Stimulated activated CD4-positive, alpha-beta T cell treated with anti-CD3 and anti-CD28 coated beads, TNF-alpha, amount 100 ng/mL, for 4 hours (primary cell): Measurements from ENCODE around the gene ACADL.
"Not testable (repeated sequence)": the region's sequence is repeated elsewhere in the genome, so short reads cannot be mapped to it uniquely, and the experiment has no call there.

Experiments
- DNase-seq, 3 experiments: peaks; one replicate each; pipeline ENCODE4 v3.0.0-alpha.2; 2020; ENCODE audit warnings: low read depth in 3 of 3

ACADL gene

GRCh38 chr2:210203147-210203546 is 22.1 kb downstream of the ACADL start:
- DNase-seq = no peak

GRCh38 chr2:210199854-210200253 is 25.4 kb downstream of the ACADL start:
- no peak for DNase-seq

GRCh38 chr2:210199186-210199765 is 26.0 kb downstream of the ACADL start:
- DNase-seq = no peak

GRCh38 chr2:210198326-210198725 is 26.9 kb downstream of the ACADL start:
- no peak for DNase-seq

GRCh38 chr2:210197720-210198119 is 27.5 kb downstream of the ACADL start:
- DNase-seq = no peak

GRCh38 chr2:210195101-210195852 is 30.0 kb downstream of the ACADL start:
- DNase-seq = no peak

GRCh38 chr2:210190345-210190744 is 34.9 kb downstream of the ACADL start:
- no peak for DNase-seq

- no peak for DNase-seq
Observed at GRCh38 chr2:210189452-210190138, 35.7 kb downstream of the ACADL start.

- DNase-seq = no peak
Observed at GRCh38 chr2:210188755-210189154, 36.5 kb downstream of the ACADL start.

- no peak for DNase-seq
Observed at GRCh38 chr2:210188190-210188589, 37.1 kb downstream of the ACADL start.

- not testable (repeated sequence) for DNase-seq
Observed at GRCh38 chr2:210183936-210184335, 41.3 kb downstream of the ACADL start.

- not testable (repeated sequence) for DNase-seq
Observed at GRCh38 chr2:210181606-210182088, 43.6 kb downstream of the ACADL start.

- not testable (repeated sequence) for DNase-seq
Observed at GRCh38 chr2:210181033-210181605, 44.1 kb downstream of the ACADL start.

- DNase-seq = no peak
Observed at GRCh38 chr2:210180477-210180876, 44.8 kb downstream of the ACADL start.

- DNase-seq = no peak
Observed at GRCh38 chr2:210179351-210179990, 45.8 kb downstream of the ACADL start.

GRCh38 chr2:210177769-210178168 is 47.5 kb downstream of the ACADL start:
- no peak for DNase-seq

GRCh38 chr2:210177115-210177514 is 48.1 kb downstream of the ACADL start:
- not testable (repeated sequence) for DNase-seq

GRCh38 chr2:210174086-210174485 is 51.2 kb downstream of the ACADL start:
- no peak for DNase-seq

GRCh38 chr2:210172219-210172575 is 53.0 kb downstream of the ACADL start:
- DNase-seq = no peak

- DNase-seq = peak; percentile 94 to 95 (median 95)
Observed at GRCh38 chr2:210171309-210172218, 53.7 kb downstream of the ACADL start, which contains the start of gene KANSL1L. Gene KANSL1L, minus strand, starts transcription at chr2:210171409. Its CDS starts 16,827 bp downstream, at chr2:210154582.
